HG03039 (cell line): ENCODE results near the gene DDX46.
"Not testable (repeated sequence)": the region's sequence is repeated elsewhere in the genome, so short reads cannot be mapped to it uniquely, and the experiment has no call there.

Source experiments
- ATAC-seq: cut with Tn5 transposase; IDR thresholded peaks from one replicate; pipeline ENCODE4 v1.9.1; 2021; ENCODE audit warnings: mild to moderate bottlenecking, moderate library complexity; ENCODE audit not compliant: unreplicated experiment

DDX46 gene

DNA sequence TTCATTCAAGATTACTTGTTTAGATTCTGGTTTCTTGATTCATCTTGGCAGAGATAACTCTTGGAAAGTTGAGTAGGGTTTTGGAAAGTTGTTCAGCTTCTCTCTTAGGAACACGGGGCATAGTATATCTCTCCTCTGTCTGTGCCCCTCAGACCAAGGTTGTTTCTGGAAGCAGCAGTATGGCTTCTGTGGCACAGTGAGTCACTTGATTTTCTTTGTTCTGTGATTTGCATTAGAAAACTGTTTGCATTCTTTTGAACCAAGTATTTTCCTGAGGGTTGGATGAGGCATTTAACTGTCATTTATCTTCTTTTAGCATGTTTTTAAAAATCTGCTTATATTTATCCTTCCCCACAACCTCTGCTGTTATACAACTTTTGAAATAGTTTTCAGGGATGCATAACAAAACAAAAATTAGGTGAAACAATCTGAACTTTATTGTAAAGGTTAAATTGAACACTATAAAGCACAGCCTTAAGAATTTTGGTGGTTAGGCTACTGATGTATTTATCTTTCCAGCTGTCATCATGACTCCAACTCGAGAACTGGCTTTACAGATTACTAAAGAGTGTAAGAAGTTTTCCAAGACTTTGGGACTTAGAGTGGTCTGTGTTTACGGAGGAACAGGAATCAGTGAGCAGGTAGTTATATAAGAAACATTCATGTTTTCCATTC is 26.5 kb downstream of the DDX46 start:
- no peak for ATAC-seq

DNA sequence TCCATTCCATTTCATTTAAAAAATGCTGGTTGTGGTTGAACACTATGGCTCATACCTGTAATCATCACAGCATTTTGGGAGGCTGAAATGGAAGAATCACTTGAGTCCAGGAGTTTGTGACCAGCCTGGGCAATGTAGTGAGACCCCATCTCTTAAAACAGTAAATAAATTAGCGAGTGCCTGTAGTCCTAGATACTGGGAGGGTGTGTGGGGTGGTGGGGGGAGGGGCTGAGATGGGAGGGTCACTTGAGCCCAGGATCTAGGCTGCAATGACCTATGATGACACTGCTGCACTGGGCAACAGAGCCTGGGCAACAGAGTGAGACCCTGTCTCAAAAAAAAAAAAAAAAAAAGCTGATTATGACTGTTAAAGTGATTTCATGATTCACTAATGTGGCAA is 29.1 kb downstream of the DDX46 start:
- ATAC-seq = no peak

DNA sequence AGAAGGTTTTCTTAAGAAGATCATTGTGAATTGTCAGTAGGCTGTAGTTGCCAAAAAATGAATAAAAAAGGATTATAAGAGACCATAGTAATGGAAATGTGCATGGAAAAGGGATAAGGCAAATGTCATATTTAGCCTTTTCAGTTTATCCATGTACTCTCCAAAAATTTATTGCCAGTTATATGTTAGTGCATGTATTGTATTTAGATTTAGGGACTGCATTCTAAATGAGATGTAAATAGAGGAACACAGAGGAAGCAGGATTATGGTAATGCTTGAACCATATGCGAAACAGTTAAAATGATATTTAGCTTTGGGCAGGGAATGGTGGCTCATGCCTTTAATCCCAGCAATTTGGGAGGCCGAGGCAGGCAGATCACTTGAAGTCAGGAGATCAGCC is 33.0 kb downstream of the DDX46 start:
- no peak for ATAC-seq

DNA sequence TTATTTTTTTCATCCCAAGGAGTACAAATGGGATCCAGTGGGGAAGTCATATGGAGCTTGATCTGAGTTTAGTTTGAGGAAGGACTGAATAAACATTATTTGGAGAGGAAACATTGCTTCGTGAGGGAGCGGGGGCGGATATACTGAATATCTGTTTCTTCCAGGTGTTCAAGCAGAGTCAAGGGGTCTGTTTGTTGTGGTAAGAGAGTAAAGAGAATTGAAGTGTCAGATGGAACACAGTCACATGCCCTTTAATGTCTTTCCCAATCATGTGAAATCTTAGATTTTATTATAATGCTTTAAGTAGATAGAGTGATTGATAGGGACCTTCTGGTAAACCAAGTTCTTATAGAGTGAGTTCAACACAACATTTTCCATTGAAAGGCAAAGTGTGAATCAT is 33.7 kb downstream of the DDX46 start:
- ATAC-seq = no peak

DNA sequence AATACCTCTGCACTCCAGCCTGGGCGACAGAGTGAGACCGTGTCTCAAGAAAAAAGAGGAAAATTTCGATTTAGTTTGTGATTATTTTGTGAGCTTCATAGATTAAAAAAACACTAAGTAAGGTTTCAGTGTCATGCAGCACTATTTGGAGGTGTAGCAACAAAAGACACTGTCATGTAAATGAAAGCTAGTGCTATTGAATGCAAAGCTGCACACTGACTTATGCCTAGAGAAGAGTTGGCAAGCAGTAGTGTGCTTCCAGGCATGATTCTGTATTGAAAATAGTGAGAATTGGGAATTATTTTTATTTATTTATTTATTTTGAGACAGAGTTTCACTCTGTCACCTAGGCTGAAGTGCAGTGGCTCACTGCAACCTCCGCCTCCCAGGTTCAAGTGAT is 34.5 kb downstream of the DDX46 start:
- no peak for ATAC-seq

DNA sequence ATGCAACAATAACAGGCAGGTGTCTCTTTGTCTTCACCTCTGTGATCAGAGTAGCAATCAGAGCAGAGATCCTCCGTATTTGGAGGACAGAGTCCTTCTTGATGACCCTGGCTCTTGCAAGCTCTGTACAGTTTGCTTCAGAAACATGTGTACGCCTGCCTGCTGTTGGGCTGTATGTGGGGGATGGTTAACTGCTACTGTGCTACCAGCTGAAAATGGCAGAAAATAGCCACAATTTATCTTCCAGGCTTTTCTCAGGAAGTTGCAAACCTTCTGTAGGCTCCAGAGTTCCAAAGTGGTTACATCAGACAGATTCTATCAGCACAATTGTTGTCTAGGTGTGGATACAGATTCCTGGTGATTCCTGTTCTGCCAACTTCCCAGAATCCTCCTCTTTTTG is 35.5 kb downstream of the DDX46 start:
- no peak for ATAC-seq

DNA sequence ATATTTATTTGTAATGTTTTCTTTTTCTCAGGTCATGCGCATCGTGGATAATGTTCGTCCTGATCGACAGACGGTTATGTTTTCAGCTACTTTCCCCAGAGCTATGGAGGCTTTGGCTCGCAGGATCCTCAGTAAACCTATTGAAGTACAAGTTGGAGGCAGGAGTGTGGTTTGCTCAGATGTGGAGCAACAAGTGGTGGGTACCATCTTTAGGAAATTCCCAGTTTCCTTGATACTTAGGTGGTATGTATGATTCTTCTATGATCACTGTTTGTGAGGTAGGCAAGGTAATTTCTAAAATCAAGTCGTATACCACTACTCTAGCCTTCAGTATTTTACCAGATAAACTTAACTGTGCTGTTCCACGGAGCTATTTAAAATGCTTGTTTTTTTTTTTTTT is 36.2 kb downstream of the DDX46 start:
- ATAC-seq = no peak

DNA sequence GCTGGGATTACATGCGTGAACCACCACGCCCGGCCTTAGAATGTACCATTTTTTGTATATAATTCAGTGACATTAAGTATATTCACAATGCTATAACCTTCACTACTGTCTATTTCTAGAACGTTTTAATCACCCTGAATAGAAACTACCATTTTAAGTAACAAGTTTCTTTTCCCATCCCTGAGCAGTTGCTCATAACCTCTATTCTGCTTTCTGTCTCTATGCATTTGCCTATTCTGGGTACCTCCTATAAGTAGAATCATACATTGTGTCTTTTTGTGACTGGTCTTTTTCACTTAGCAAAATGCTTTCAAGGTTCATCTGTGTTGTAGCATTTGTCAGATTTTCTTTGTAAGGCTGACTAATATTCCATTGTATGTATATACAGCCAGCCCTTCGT is 39.9 kb downstream of the DDX46 start:
- ATAC-seq = no peak

DNA sequence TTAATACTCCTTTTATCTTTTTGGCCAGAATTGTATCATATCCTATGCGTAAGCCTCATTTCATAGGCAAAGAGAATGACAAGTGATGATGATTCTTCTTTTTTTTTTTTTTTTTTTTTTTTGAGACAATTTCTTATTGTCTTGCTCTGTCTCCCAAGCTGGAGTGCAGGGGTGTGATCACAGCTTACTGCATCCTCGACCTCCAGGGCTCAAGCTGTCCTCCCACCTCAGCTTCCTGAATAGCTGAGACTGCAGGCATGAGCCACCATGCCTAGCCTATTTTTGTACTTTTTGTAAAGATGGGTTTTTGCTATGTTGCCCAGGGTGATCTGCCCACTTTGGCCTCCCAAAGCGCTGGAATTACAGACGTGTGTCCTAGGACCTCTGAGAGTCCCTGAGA is 45.2 kb downstream of the DDX46 start:
- no peak for ATAC-seq

DNA sequence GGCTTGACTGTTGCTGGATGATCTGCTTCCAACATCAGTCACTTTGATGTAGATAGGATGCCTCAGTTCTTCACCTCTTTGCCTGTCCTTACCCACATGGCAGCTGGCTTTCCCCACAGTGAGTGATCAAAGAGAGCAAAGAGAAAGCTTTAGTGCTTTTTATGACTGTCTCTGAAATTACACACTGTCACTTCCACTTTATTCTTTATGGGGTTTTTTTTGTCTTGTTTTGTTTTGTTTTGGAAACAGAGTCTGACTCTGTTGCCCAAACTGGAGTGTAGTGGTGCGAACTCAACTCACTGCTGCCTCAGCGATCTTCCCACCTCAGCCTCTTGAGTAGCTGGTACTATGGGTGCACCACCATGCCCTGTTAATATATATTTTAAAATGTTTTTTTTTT is 54.8 kb downstream of the DDX46 start:
- no peak for ATAC-seq

GRCh38 chr5:134813827-134814226 is 55.2 kb downstream of the DDX46 start:
- ATAC-seq = no peak

- ATAC-seq = no peak
Measured at GRCh38 chr5:134817006-134817405, 58.4 kb downstream of the DDX46 start.

DNA sequence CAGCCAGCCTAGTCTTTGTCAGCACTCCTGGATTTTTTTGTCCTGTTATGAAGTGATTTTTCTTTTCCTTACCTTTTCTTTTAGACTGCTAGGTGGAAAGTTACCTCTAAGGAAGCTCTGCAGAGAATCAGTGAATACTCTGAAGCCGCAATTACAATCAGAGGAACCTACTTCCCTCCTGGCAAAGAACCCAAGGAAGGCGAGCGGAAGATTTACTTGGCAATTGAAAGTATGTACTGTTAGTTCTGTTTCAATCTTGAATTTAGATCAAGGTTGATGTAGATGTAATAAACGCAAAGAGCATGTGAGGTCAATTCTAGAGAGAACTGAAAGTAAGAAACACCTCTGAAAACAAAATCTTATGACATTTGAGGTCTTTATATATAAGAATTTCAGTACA is 60.2 kb downstream of the DDX46 start:
- ATAC-seq = no peak

- no peak for ATAC-seq
Measured at GRCh38 chr5:134819407-134819963, 60.9 kb downstream of the DDX46 start.

- ATAC-seq = no peak
Measured at GRCh38 chr5:134821841-134822240, 63.3 kb downstream of the DDX46 start.

GRCh38 chr5:134824681-134825080 is 66.1 kb downstream of the DDX46 start:
- no peak for ATAC-seq

DNA sequence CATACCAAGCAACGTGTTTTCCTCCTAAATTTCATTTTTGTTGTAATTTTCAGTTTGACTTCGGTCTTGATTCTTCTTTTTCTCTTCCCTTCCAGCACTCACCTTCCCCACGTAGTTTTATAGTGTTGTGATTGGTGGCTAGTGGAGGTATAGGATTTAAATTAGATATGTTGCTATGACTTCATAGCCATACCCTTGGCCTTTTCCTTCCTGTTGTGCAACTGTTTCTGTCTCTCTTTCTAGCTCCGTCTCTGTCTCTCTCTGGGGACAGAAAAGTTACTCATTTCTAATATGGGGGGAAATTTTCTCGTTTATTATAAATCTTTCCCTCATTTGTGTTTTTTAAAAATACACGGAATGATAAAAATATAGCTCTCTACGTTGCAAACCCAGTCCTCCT is 66.6 kb downstream of the DDX46 start:
- no peak for ATAC-seq

GRCh38 chr5:134833340-134834032 is 74.9 kb downstream of the DDX46 start:
- ATAC-seq = no peak

DNA sequence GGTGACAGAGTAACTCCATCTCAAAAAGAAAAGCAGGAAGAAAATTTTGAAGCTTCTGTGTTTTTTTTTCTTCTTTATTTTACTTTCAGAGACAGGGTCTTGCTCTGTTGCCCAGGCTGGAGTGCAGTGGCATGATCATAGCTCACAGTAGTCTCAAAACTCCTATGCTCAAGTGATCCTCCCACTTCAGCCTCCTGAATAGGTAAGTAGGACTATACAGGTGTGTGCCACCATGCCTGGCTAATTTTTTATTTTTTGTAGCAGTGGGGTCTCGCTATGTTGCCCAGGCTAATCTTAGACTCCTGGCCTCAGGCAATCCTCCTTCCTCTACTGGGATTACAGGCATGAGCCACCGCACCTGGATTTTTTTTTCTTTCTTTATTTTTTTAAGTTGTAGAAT is 77.0 kb downstream of the DDX46 start:
- no peak for ATAC-seq

- ATAC-seq = no peak
Measured at GRCh38 chr5:134837530-134838181, 79.1 kb downstream of the DDX46 start.

- not testable (repeated sequence) for ATAC-seq
Measured at GRCh38 chr5:134838361-134838760, 79.8 kb downstream of the DDX46 start.

- ATAC-seq = no peak
Measured at GRCh38 chr5:134840811-134841210, 82.2 kb downstream of the DDX46 start.
